ENCODE results near the gene TMEM150A. TPM values are rescaled to one million over a fixed set of nuclear protein-coding genes. Genes with fewer than 3 reads are reported as not detected.

Gene TMEM150A
- total and polyA plus RNA-seq, 2 of the 13 experiments (the other 11 are each of a cell fraction or from before 2014, with no cell fraction given), result 30.1 to 70.4 TPM

- CTCF ChIA-PET (ENCODE audit: low intra/inter-chr PET ratio, low total read pairs), result no interaction called here
- WGBS (ENCODE audit: low lambda C conversion rate), result 5% methylated on average over 58 of the region's 64 CpGs
- TF ChIP-seq ZFAT (CRISPR knock-in tag; conservative IDR thresholded peaks at IDR 0.05) (no peak), PAX8 (CRISPR knock-in tag; IDR thresholded peaks at IDR 0.05; ENCODE audit: borderline replicate concordance) (0 out of 2 replicates have a peak, but pooled peaks have one; percentile 81), ZNF713 (CRISPR knock-in tag; IDR thresholded peaks at IDR 0.05) (peak; percentile 74), ZNF12 (CRISPR knock-in tag; IDR thresholded peaks at IDR 0.05) (peak; percentile 52; the same call in 1 of the 2 replicates), ZNF234 (CRISPR knock-in tag; conservative IDR thresholded peaks at IDR 0.05) (no peak), ZNF563 (CRISPR knock-in tag; IDR thresholded peaks at IDR 0.05) (peak; percentile 99), MYPOP (CRISPR knock-in tag; IDR thresholded peaks at IDR 0.05) (peak; percentile 96), SAP130 (CRISPR knock-in tag; IDR thresholded peaks at IDR 0.05; ENCODE audit: low read depth) (peak; percentile 98), ZNF430 (CRISPR knock-in tag; IDR thresholded peaks at IDR 0.05) (peak; percentile 77), ZNF260 (CRISPR knock-in tag; IDR thresholded peaks at IDR 0.05; ENCODE audit: borderline replicate concordance, low read depth) (no peak), SRY (CRISPR knock-in tag; IDR thresholded peaks at IDR 0.05) (peak; percentile 51; the same call in 1 of the 2 replicates), ZNF790 (CRISPR knock-in tag; IDR thresholded peaks at IDR 0.05; ENCODE audit: borderline replicate concordance) (peak; percentile 89), ZNF619 (CRISPR knock-in tag; IDR thresholded peaks at IDR 0.05) (peak; percentile 96; the same call in 1 of the 2 replicates), ZNF652 (CRISPR knock-in tag; IDR thresholded peaks at IDR 0.05; ENCODE audit: borderline replicate concordance, low read depth) (no peak), ZNF326 (CRISPR knock-in tag; IDR thresholded peaks at IDR 0.05; ENCODE audit: borderline replicate concordance) (no peak), SUZ12 (IDR thresholded peaks at IDR 0.05; ENCODE audit: low read depth, low read length) (no peak), ZNF337 (CRISPR knock-in tag; IDR thresholded peaks at IDR 0.05; ENCODE audit: borderline replicate concordance, low read depth) (peak; percentile 84; the same call in 1 of the 2 replicates), ZNF616 (CRISPR knock-in tag; IDR thresholded peaks at IDR 0.05; ENCODE audit: low read depth) (no peak), POLR2AphosphoS5 (IDR thresholded peaks at IDR 0.05; ENCODE audit: low read depth, low read length) (peak; percentile 99), FOXA3 (CRISPR knock-in tag; IDR thresholded peaks at IDR 0.05) (peak; percentile 70), ZNF329 (CRISPR knock-in tag; IDR thresholded peaks at IDR 0.05; ENCODE audit: low read depth) (peak; percentile 85)
- TF ChIP-seq, protein P1, sequence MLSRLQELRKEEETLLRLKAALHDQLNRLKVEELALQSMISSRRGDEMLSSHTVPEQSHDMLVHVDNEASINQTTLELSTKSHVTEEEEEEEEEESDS (CRISPR knock-in tag; IDR thresholded peaks at IDR 0.05; ENCODE audit: borderline replicate concordance), result peak; percentile 79; the same call in 1 of the 2 replicates
Observed at GRCh38 chr2:85561280-85562212, 41.0 kb downstream of the TMEM150A start, which contains the start of gene GGCX. GGCX (minus strand) TSS chr2:85561493; CDS start chr2:85561428, 65 bp downstream.

More at GRCh38 chr2:85561280-85562212, 41.0 kb downstream of the TMEM150A start, which contains the start of gene GGCX:
- BruUV-seq (replicated peaks), result TSS peak; percentile 98
- H3K9ac ChIP-seq (ENCODE audit: insufficient read depth, low read depth, low read length), result peak within 1 kb of the TSS; percentile 92
- in situ Hi-C loops (cut with HindIII; ENCODE audit: extremely low pct_ligation_motif_present, low pct_unique_long_range_greater_than_20kb) (no loop called here), intact Hi-C loops (cut with micrococcal nuclease; ENCODE audit: unreplicated experiment) (loop anchor here (1.0 to 2.0 kb wide), 2 partner anchors 15 to 41 kb away; partner anchors contain the start of genes TMEM150A and VAMP8)
- H3K79me2 ChIP-seq (ENCODE audit: insufficient read depth, low read length), result peaks cover 40% of the 10 kb centered on the region
- FAIRE-seq (peak; percentile 71), ATAC-seq (peak; percentile 89), DNase-seq (ENCODE audit: low spot score) (peak; percentile 95)
- H4K20me1 ChIP-seq (ENCODE audit: insufficient read depth, low read length), result peaks cover 6% of the 10 kb centered on the region; the same call in 1 of the 2 replicates
- no peaks in the 10 kb centered on the region for H3K9me3 ChIP-seq (ENCODE audit: low read length)
- peaks cover 0 to 4% of the 10 kb centered on the region in 2 experiments; a peak in 1 of 5 replicates for H3K27me3 ChIP-seq (ENCODE audit: control insufficient read depth in 1 of 2, insufficient read depth in 2 of 2, low read length in 2 of 2)
- peak within 1 kb of the TSS; percentile 56 for H2AFZ ChIP-seq (ENCODE audit: low read length)
- H3K36me3 ChIP-seq (replicated peaks in 1 of 2; ENCODE audit: control insufficient read depth in 1 of 2, insufficient read depth in 2 of 2, low read length in 2 of 2), result peaks cover 3 to 23% of the 10 kb centered on the region in 2 experiments; a peak in 4 of 5 replicates
- H3K27ac ChIP-seq (ENCODE audit: extremely low read length, insufficient read depth, low read length), result peak within 1 kb of the TSS; percentile 91
- POLR2A ChIA-PET, result interaction anchor here (0.8 to 20.8 kb wide), 24 partner anchors 7 to 236 kb away, joined by 3 to 645 read pairs (median 6); partner anchors contain the start of genes C2orf68, ELMOD3, MAT2A and RETSAT
- peak within 1 kb of the TSS; percentile 96 for H3K4me2 ChIP-seq (ENCODE audit: low read depth, low read length)
- peak within 1 kb of the TSS; percentile 84 to 98 (median 91) for H3K4me3 ChIP-seq (replicated peaks in 1 of 3; ENCODE audit: insufficient read depth in 1 of 3, low read depth in 2 of 3, low read length in 3 of 3)
- H3K4me1 ChIP-seq (ENCODE audit: insufficient read depth, low read length), result peaks cover 59% of the 10 kb centered on the region
